NCI-H2081 treated with DMSO at 0.1 percent for 48 hours (cell line): ENCODE data around the gene DUS3L.

ENCODE experiments used
- DNase-seq: peaks from one replicate; lab custom pipeline; 2025; lab: John Stamatoyannopoulos, UW

Gene DUS3L

GRCh38 chr19:5821521-5822180, 30.7 kb upstream of the DUS3L start:
- no peak for DNase-seq

- no peak for DNase-seq
Measured at GRCh38 chr19:5820785-5821184, 29.8 kb upstream of the DUS3L start.

- DNase-seq = no peak
Measured at GRCh38 chr19:5818594-5818993, 27.6 kb upstream of the DUS3L start.

GRCh38 chr19:5817218-5817617, 26.3 kb upstream of the DUS3L start:
- DNase-seq = no peak

- no peak for DNase-seq
Measured at GRCh38 chr19:5814852-5815246, 23.9 kb upstream of the DUS3L start.

- DNase-seq = no peak
Measured at GRCh38 chr19:5814123-5814851, 23.3 kb upstream of the DUS3L start.

GRCh38 chr19:5811117-5811516, 20.2 kb upstream of the DUS3L start:
- DNase-seq = no peak

GRCh38 chr19:5809469-5809868, 18.5 kb upstream of the DUS3L start:
- DNase-seq = no peak

GRCh38 chr19:5809053-5809452, 18.1 kb upstream of the DUS3L start:
- no peak for DNase-seq

GRCh38 chr19:5808120-5808816, 17.3 kb upstream of the DUS3L start:
- DNase-seq = no peak

- no peak for DNase-seq
Measured at GRCh38 chr19:5806905-5807304, 15.9 kb upstream of the DUS3L start.

- no peak for DNase-seq
Measured at GRCh38 chr19:5806133-5806489, 15.1 kb upstream of the DUS3L start.

GRCh38 chr19:5805462-5806132, 14.6 kb upstream of the DUS3L start:
- DNase-seq = no peak

GRCh38 chr19:5804516-5805461, 13.8 kb upstream of the DUS3L start, which contains the start of gene NRTN:
NRTN (plus strand) TSS chr19:5805067; CDS start chr19:5824166, 19,099 bp downstream.
- no peak for DNase-seq

GRCh38 chr19:5803752-5804515, 13.0 kb upstream of the DUS3L start:
- peak; percentile 30 for DNase-seq

- DNase-seq = no peak
Measured at GRCh38 chr19:5803441-5803751, 12.4 kb upstream of the DUS3L start.

- no peak for DNase-seq
Measured at GRCh38 chr19:5801796-5802619, 11.0 kb upstream of the DUS3L start.

GRCh38 chr19:5800361-5801270, 9.7 kb upstream of the DUS3L start:
- no peak for DNase-seq
